Activated CD4-positive, alpha-beta T cell treated with anti-CD3 and anti-CD28 coated beads, Interleukin-2, amount 10 ng/mL, durations not matched to agents 7 days and 5 days (primary cell): ENCODE data around the gene DOK6. TPM values are rescaled to one million over a fixed set of nuclear protein-coding genes. Genes with fewer than 3 reads are reported as not detected.
A peak's percentile ranks its signal among the peaks of the same experiment; 100 is the strongest.
"Not testable (repeated sequence)": the region's sequence is repeated elsewhere in the genome, so short reads cannot be mapped to it uniquely, and the experiment has no call there.

Experiments used
- CTCF ChIA-PET: fragments of 350-600 bp; sonication (Branson Sonifier 250); formaldehyde crosslinking; loops from one replicate; lab custom pipeline; 2021; ENCODE audit warnings: antibody characterized with exemption; lab: Charles Lee
- POLR2A ChIA-PET: fragments of 350-600 bp; sonication (Branson Sonifier 250); formaldehyde crosslinking; loops from one replicate; lab custom pipeline; 2021; ENCODE audit warnings: antibody characterized with exemption; lab: Charles Lee
- DNase-seq: peaks from one replicate; pipeline ENCODE4 v3.0.0-alpha.2; 2020
- H3K27ac Mint-ChIP-seq: one replicate; pipeline ENCODE4 v1.8.0; 2021; ENCODE audit warnings: mild to moderate bottlenecking, moderate library complexity, mixed read lengths
- H3K27me3 Mint-ChIP-seq: one replicate; pipeline ENCODE4 v1.8.0; 2021; ENCODE audit warnings: mixed read lengths
- H3K36me3 Mint-ChIP-seq: one replicate; pipeline ENCODE4 v1.8.0; 2021; ENCODE audit warnings: low read depth, mixed read lengths
- H3K4me1 Mint-ChIP-seq: one replicate; pipeline ENCODE4 v1.8.0; 2021; ENCODE audit warnings: mixed read lengths
- H3K4me3 Mint-ChIP-seq: one replicate; pipeline ENCODE4 v1.8.0; 2021; ENCODE audit warnings: mild to moderate bottlenecking, moderate library complexity, mixed read lengths
- H3K9me3 Mint-ChIP-seq: one replicate; pipeline ENCODE4 v1.8.0; 2021; ENCODE audit warnings: mixed read lengths
- total RNA-seq, 2 experiments: library from RNA; stranded (reverse); gene quantifications; one replicate each; pipeline ENCODE4 v1.2.3, GENCODE V29; 2021

Gene DOK6
- total RNA-seq, 2 experiments from 2014 or later = not detected

DNA sequence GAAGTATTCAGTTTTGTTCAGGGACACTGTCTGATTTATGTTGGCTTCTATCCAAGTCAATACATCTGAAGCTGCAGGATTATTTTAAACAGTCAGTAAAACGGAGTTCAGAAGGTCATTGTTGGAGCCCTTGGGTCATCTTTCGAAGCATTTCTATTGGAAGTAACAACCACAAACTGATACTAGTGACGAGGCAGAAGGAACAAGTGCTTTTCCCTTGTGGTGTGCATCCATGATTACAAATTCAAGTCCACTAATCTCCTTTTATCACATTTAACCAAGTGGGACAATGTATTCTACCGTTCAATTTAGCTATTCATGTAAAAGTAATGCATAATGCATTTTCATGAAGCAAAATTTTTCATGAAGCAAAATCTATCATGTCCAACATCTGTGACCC, 470.0 kb downstream of the DOK6 start:
- POLR2A ChIA-PET = no interaction called here
- Mint-ChIP-seq H3K27me3 (no peaks in the 10 kb centered on the region), H3K4me1 (peaks cover 22% of the 10 kb centered on the region), H3K4me3 (no peak overlapping the region), H3K36me3 (peaks cover 67% of the 10 kb centered on the region), H3K9me3 (no peaks in the 10 kb centered on the region), H3K27ac (no peak overlapping the region)
- no peak for DNase-seq
- CTCF ChIA-PET = interaction anchor here (0.6 kb wide), 2 partner anchors 44 to 292 kb away, joined by 3 to 5 read pairs; no protein-coding TSS in a partner anchor

- no peaks in the 10 kb centered on the region for H3K27me3 Mint-ChIP-seq
- no peak overlapping the region for H3K4me3 Mint-ChIP-seq
- CTCF ChIA-PET = interaction anchor here (0.6 to 1.9 kb wide), 2 partner anchors 27 to 292 kb away, joined by 5 read pairs; no protein-coding TSS in a partner anchor
- no peak for DNase-seq
- no peaks in the 10 kb centered on the region for H3K9me3 Mint-ChIP-seq
- peaks cover 66% of the 10 kb centered on the region for H3K36me3 Mint-ChIP-seq
- peaks cover 22% of the 10 kb centered on the region for H3K4me1 Mint-ChIP-seq
- POLR2A ChIA-PET = no interaction called here
- H3K27ac Mint-ChIP-seq = no peak overlapping the region
These were observed 470.7 kb downstream of the DOK6 start for GRCh38 chr18:69871363-69871762.

DNA sequence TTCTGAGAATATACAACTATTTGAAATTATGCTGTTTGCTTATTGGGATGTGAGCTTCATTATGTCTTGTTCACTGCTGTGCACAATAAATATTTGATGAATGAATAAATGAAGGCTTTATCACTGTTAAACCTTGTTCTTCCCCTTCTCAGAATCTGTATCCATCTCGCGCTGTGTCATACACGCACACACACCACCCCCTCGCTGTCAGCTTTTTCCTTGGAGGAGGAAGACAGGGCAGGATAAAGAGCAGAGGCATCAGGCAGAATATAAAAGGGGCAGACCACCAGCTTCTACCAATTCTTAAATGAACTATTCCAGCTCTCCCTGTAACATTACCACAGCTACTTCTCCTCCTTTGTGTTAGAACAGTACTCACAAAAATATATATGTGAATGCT, 472.0 kb downstream of the DOK6 start:
- Mint-ChIP-seq H3K4me3 (no peak overlapping the region), H3K27me3 (no peaks in the 10 kb centered on the region), H3K4me1 (peaks cover 24% of the 10 kb centered on the region), H3K9me3 (no peaks in the 10 kb centered on the region), H3K27ac (no peak overlapping the region), H3K36me3 (peaks cover 66% of the 10 kb centered on the region)
- DNase-seq = no peak
- ChIA-PET CTCF (interaction anchor here (1.9 kb wide), 1 partner anchor 26 kb away, joined by 5 read pairs; no protein-coding TSS in a partner anchor), POLR2A (no interaction called here)

GRCh38 chr18:69874058-69874457, 473.4 kb downstream of the DOK6 start:
- Mint-ChIP-seq H3K36me3 (peaks cover 71% of the 10 kb centered on the region), H3K9me3 (peaks cover 5% of the 10 kb centered on the region), H3K27me3 (no peaks in the 10 kb centered on the region), H3K4me3 (no peak overlapping the region), H3K27ac (peak overlapping the region; percentile 22), H3K4me1 (peaks cover 25% of the 10 kb centered on the region)
- ChIA-PET POLR2A (no interaction called here), CTCF (no interaction called here)
- no peak for DNase-seq

DNA sequence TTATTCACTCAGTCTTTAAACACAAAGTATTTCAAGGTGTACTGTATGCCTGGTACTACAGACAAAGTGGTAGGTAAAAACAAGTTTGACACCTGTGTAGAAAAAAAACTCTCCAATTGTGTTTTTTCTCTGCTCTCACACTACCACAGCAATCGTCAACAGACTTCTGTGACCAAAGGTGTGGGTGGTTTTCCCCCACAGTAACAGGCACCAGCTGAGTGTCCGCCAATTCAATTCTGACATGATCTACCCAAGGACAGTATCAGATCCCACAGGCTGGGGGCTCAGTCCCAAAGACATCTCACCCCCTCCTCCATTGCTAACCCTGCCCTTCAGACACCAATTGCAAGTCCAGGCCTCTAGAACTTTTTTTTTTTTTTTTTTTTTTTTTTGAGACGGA, 475.8 kb downstream of the DOK6 start:
- Mint-ChIP-seq H3K4me1 (peaks cover 30% of the 10 kb centered on the region), H3K36me3 (peaks cover 76% of the 10 kb centered on the region), H3K4me3 (no peak overlapping the region), H3K27me3 (no peaks in the 10 kb centered on the region), H3K27ac (no peak overlapping the region), H3K9me3 (peaks cover 13% of the 10 kb centered on the region)
- ChIA-PET POLR2A (no interaction called here), CTCF (interaction anchor here (0.6 to 1.0 kb wide), 2 partner anchors 10 to 21 kb away, joined by 3 to 4 read pairs; no protein-coding TSS in a partner anchor)
- DNase-seq = no peak

- CTCF ChIA-PET = no interaction called here
- Mint-ChIP-seq H3K9me3 (peaks cover 13% of the 10 kb centered on the region), H3K4me1 (peaks cover 31% of the 10 kb centered on the region), H3K27me3 (no peaks in the 10 kb centered on the region), H3K36me3 (peaks cover 77% of the 10 kb centered on the region), H3K27ac (no peak overlapping the region), H3K4me3 (no peak overlapping the region)
- POLR2A ChIA-PET = no interaction called here
- DNase-seq = no peak
These were observed 477.7 kb downstream of the DOK6 start for GRCh38 chr18:69878213-69878933.

DNA sequence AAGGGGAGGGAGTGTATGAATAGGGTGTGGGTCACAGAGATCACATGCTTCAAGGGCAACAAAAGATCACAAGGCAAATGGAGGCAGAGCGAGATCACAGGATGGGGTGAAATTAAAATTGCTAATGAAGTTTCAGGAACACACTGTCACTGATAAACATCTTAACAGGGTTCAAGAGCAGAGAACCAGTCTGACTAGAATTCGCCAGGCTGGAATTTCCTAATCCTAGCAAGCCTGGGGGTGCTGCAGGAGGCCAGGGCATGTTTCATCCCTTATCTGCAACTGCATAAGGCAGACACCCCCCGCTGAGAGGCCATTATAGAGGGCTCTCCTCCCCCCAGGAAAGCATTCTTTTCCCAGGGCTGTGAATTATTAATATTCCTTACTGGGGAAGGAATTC, 478.4 kb downstream of the DOK6 start:
- Mint-ChIP-seq H3K9me3 (peaks cover 13% of the 10 kb centered on the region), H3K4me1 (peaks cover 34% of the 10 kb centered on the region), H3K36me3 (peaks cover 77% of the 10 kb centered on the region)
- POLR2A ChIA-PET, CTCF ChIA-PET, H3K4me3 Mint-ChIP-seq, H3K27ac Mint-ChIP-seq, H3K27me3 Mint-ChIP-seq, DNase-seq: not testable (repeated sequence)

DNA sequence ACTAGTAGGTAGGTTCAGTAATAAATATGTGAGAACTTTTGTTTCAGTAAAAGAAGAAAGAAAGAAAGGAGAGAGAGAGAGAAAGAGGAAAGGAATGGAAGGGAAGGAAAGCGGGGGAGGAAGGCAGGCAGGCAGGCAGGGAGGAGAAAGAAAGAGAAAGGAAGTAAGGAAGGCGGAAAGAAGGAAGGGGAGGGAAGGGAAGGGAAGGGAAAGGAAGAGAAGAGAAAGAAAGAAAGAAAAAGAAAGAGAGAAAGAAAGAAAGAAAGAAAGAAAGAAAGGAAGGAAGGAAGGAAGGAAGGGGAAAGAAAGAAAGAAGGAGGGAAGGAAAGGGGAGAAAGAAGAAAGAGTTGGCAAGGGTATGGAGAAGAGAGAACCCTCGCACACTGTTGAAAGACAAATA, 479.4 kb downstream of the DOK6 start:
- no peak overlapping the region for H3K4me3 Mint-ChIP-seq
- DNase-seq = no peak
- H3K27me3 Mint-ChIP-seq = no peaks in the 10 kb centered on the region
- CTCF ChIA-PET = no interaction called here
- H3K27ac Mint-ChIP-seq = peak overlapping the region; percentile 62
- peaks cover 13% of the 10 kb centered on the region for H3K9me3 Mint-ChIP-seq
- POLR2A ChIA-PET = no interaction called here
- peaks cover 78% of the 10 kb centered on the region for H3K36me3 Mint-ChIP-seq
- peaks cover 39% of the 10 kb centered on the region for H3K4me1 Mint-ChIP-seq

GRCh38 chr18:69882965-69883668, 482.4 kb downstream of the DOK6 start:
- Mint-ChIP-seq H3K9me3 (peaks cover 13% of the 10 kb centered on the region), H3K36me3 (peaks cover 75% of the 10 kb centered on the region), H3K27me3 (no peaks in the 10 kb centered on the region), H3K27ac (peak overlapping the region; percentile 26), H3K4me1 (peaks cover 53% of the 10 kb centered on the region), H3K4me3 (no peak overlapping the region)
- ChIA-PET CTCF (interaction anchor here (0.8 to 1.8 kb wide), 3 partner anchors 16 to 52 kb away, joined by 3 read pairs; no protein-coding TSS in a partner anchor), POLR2A (no interaction called here)
- DNase-seq = no peak

DNA sequence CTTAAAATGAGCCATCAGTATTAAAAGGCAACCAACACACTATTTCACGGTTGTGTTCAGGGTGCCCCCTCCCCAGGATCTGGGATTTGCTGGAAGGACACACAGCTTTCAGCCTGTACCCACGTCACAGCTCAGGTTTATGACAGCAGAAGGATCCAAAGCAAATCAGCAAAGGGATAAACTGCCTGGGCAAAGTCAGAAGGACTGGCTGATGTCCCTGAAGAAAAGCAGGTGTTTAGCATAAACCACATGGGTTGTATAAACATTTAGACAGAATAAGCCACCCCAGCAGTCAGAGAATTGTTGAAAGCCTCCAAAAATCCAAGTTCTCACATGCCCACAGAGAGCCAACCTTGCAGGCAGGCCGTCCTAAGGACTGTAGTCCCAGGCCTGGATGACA, 483.1 kb downstream of the DOK6 start:
- no peak overlapping the region for H3K4me3 Mint-ChIP-seq
- POLR2A ChIA-PET = no interaction called here

DNA sequence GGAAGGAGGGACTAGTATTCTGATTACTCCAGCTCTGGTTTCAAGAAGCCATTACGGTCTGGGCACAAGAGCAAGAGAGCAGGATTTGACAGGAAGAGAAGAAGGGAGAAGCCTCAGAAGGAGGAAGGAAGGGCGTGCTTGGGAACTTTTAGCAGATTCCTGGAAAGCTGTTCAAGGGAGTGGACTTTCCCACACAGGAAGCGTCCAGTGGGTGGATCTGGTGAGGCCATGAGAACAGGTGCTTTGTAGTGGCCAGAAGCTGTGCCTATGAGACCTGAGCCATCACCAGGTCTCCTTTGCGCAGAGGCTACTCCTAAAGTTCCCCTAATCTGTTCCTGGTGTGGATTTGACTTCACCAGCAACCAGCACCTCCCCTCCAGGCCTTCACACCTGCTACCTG, 484.7 kb downstream of the DOK6 start:
- Mint-ChIP-seq H3K4me3 (no peak overlapping the region), H3K36me3 (peaks cover 72% of the 10 kb centered on the region), H3K4me1 (peaks cover 67% of the 10 kb centered on the region), H3K9me3 (peaks cover under 1% of the 10 kb centered on the region), H3K27me3 (no peaks in the 10 kb centered on the region), H3K27ac (peak overlapping the region; percentile 85)
- POLR2A ChIA-PET = no interaction called here
- CTCF ChIA-PET = interaction anchor here (0.9 kb wide), 1 partner anchor 47 kb away, joined by 3 read pairs; no protein-coding TSS in a partner anchor
- DNase-seq = no peak

More for the DNA sequence above, 483.1 kb downstream of the DOK6 start:
- Mint-ChIP-seq H3K4me1 (peaks cover 55% of the 10 kb centered on the region), H3K27me3 (no peaks in the 10 kb centered on the region), H3K9me3 (peaks cover 10% of the 10 kb centered on the region), H3K36me3 (peaks cover 72% of the 10 kb centered on the region), H3K27ac (no peak overlapping the region)
- DNase-seq = no peak
- CTCF ChIA-PET = interaction anchor here (1.4 to 1.8 kb wide), 2 partner anchors 16 to 51 kb away, joined by 3 read pairs; no protein-coding TSS in a partner anchor

DNA sequence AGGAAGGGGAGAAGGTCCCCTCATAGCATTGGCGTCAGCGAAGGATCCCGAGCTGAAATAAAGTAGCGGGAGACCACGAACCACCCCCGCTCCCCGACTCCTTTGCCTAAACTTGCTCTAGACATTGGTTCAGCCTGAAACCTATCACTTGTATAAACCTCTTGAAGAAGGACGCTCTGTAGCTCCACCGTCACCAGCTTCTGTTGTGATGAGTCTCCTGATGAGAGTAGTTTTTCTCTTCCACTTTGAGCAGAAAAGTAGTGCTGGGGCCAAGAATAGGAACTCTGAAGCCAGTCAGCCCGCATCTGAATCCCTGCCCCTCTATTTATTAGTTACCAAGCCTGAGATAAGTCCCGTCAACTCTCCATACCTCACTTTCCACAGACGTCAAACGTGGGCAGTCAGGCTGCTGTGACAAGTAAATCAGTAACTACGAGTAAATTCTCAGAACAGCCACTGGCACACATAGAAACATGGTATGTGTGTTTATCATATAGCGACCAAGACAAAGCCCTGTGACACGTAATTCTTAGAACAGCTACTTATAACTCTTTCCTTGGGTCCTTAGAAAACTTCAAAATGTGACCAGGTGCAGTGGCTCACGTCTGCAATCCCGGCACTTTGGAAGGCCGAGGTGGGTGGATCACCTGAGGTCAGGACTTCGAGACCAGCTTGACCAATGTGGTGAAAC, 485.3 kb downstream of the DOK6 start:
- peak; percentile 41 for DNase-seq
- H3K4me3 Mint-ChIP-seq = peak overlapping the region; percentile 31
- ChIA-PET POLR2A (no interaction called here), CTCF (interaction anchor here (0.9 kb wide), 1 partner anchor 47 kb away, joined by 3 read pairs; no protein-coding TSS in a partner anchor)
- H3K9me3 Mint-ChIP-seq = peaks cover 5% of the 10 kb centered on the region
- H3K36me3 Mint-ChIP-seq = peaks cover 74% of the 10 kb centered on the region
- H3K27me3 Mint-ChIP-seq = no peaks in the 10 kb centered on the region
- H3K4me1 Mint-ChIP-seq = peaks cover 71% of the 10 kb centered on the region
- peak overlapping the region; percentile 85 for H3K27ac Mint-ChIP-seq
